Activated CD4-positive, alpha-beta T cell treated with anti-CD3 and anti-CD28 coated beads for 4 hours (primary cell): Measurements from ENCODE around the gene GHDC.
"Not testable (repeated sequence)": the region's sequence is repeated elsewhere in the genome, so short reads cannot be mapped to it uniquely, and the experiment has no call there.

Experiments
- DNase-seq, 2 donors: peaks; one replicate each; pipeline ENCODE4 v3.0.0-alpha.2; 2020

Gene GHDC

GRCh38 chr17:42142371-42142896 lies 51.9 kb downstream of the GHDC start:
- no peak for DNase-seq

- DNase-seq, result no peak
These were observed 52.9 kb downstream of the GHDC start for GRCh38 chr17:42141382-42141781.

- not testable (repeated sequence) for DNase-seq
These were observed 53.6 kb downstream of the GHDC start for GRCh38 chr17:42140690-42141089.
